Heart left ventricle (tissue), 16 donors: Measurements from ENCODE around the gene TMEM130. TPM values are rescaled to one million over a fixed set of nuclear protein-coding genes. Genes with fewer than 3 reads are reported as not detected.

Experiments used
- ATAC-seq, 4 donors: fragments of 200-7000 bp; cut with Tn5 transposase; one replicate each; pipeline ENCODE4 v1.9.1; 2020 to 2022; ENCODE audit warnings: moderate library complexity in 4 of 4, mild to moderate bottlenecking in 3 of 4, moderate number of reproducible peaks in 1 of 4
- DNase-seq, 5 donors: peaks; one replicate each; pipeline ENCODE4 v3.0.0-alpha.2; 2020
- H3K27ac ChIP-seq, 12 donors: fragments of 200-600 bp; sonication (generic) in 4 of 12; one replicate each; pipeline versions ENCODE4 v1.5.0 to v1.8.0; 2016 to 2022; ENCODE audit warnings: mild to moderate bottlenecking in 2 of 12
- H3K27me3 ChIP-seq, 9 donors: fragments of 200-600 bp; sonication (generic) in 2 of 9; one replicate each; pipeline versions ENCODE4 v1.5.1 to v1.8.0; 2016 to 2022; ENCODE audit warnings: mild to moderate bottlenecking in 3 of 9
- H3K36me3 ChIP-seq, 9 donors: fragments of 200-600 bp; sonication (generic) in 2 of 9; one replicate each; pipeline versions ENCODE4 v1.5.0 to v1.8.0; 2018 to 2022; ENCODE audit warnings: mild to moderate bottlenecking in 2 of 9
- H3K4me1 ChIP-seq, 12 donors: fragments of 200-600 bp; sonication (generic) in 4 of 12; one replicate each; pipeline versions ENCODE4 v1.5.0 to v1.8.0; 2016 to 2022; ENCODE audit warnings: mild to moderate bottlenecking in 3 of 12
- H3K4me3 ChIP-seq, 12 donors: fragments of 200-600 bp; sonication (generic) in 4 of 12; one replicate each; pipeline versions ENCODE4 v1.5.0 to v1.8.0; 2017 to 2022; ENCODE audit warnings: mild to moderate bottlenecking in 9 of 12, moderate library complexity in 4 of 12
- H3K9me3 ChIP-seq, 12 donors: fragments of 200-600 bp; sonication (generic) in 4 of 12; one replicate each; pipeline versions ENCODE4 v1.5.0 to v1.8.0; 2016 to 2022; ENCODE audit warnings: mild to moderate bottlenecking in 1 of 12
- POLR2A ChIP-seq, 2 donors: fragments of 450-650 bp; IDR thresholded peaks; one replicate each; pipeline ENCODE4 v1.6.1; 2017; ENCODE audit warnings: antibody characterized with exemption in 2 of 2, mild to moderate bottlenecking in 2 of 2, moderate library complexity in 2 of 2
- whole genome bisulfite sequencing, 4 donors: extraction: QIAGEN DNeasy Blood & Tissue Kit in 2 of 4; methylation state at CpG; one replicate each; pipeline versions ENCODE4 v1.1.5 to v1.1.7; 2013 to 2018; 5-methylcytosine and 5-hydroxymethylcytosine counted together
- intact Hi-C, 10 donors: fragments of 100-400 bp; cut with DNase I; formaldehyde crosslinking; loops; one replicate each; pipeline versions ENCODE4 v1.11.1 to v1.14.2; 2022
- polyA plus RNA-seq, 2 donors: library from polyadenylated mRNA; stranded (reverse); fragments of 200-250 nt; gene quantifications; one replicate each; pipeline ENCODE4 v1.2.3, GENCODE V29; 2013
- total RNA-seq, 9 donors: library from RNA; depleted of rRNA in 2 of 9; stranded (reverse); fragments of >200 nt in 2 of 9; fragmentation: NEBNext Ultra II Directional in 3 of 9; extraction: Animal tissue kit (Norgen Biotek cat#: 25700) in 3 of 9; gene quantifications; one replicate each; pipeline versions ENCODE4 v1.1.0 to v1.2.4, GENCODE V29; 2016 to 2023
- TF ChIP-seq, protein P1 (sequence below), 12 donors: fragments of 200-600 bp; sonication (generic) in 4 of 12; IDR thresholded peaks; one replicate each; pipeline versions ENCODE4 v1.5.0 to v1.8.0; 2018 to 2022; ENCODE audit warnings: antibody characterized with exemption in 12 of 12, mild to moderate bottlenecking in 5 of 12
- donor health status: ischemic (EF 13 %, LVEDD 7.1; RV severe dilation, severe dysfunction).
- donor health status: healthy with polysubstance abuse.
- donor health status: DM: no; HTN: yes; CAD: no.
- donor health status: DM: no; HTN: no; CAD: no.
- donor health status: ischemic (EF 25% LVEDD 6.9; RV normal size, moderate dysfunction).
- donor health status: ischemic (EF 25% LVEDD 5.7; RV mildly dilated, moderate dysfunction).
- donor health status: healthy.
- donor health status: DM: yes; HTN: yes; CAD: no.
- donor health status: ischemic (EF 35%, LVEDD 5.7; RV mildly dilated, moderate dysfunction).
- donor health status: nonischemic (EF 11% LVEDD 7.7; RV severe dilation, severe dysfunction).
- donor health status: DM: yes; HTN: yes; CAD: no.
- donor health status: PGD.
- donor health status: ischemic (EF 29% LVEDD 5.4; RV normal size, mild dysfunction).
- donor health status: nonischemic (EF 23%, LVEDD 6.1; RV moderate dilation, normal function).

The TMEM130 gene
- total and polyA plus RNA-seq, 11 donors = 0.11 to 0.77 (median 0.20) TPM; not detected in 7

DNA sequence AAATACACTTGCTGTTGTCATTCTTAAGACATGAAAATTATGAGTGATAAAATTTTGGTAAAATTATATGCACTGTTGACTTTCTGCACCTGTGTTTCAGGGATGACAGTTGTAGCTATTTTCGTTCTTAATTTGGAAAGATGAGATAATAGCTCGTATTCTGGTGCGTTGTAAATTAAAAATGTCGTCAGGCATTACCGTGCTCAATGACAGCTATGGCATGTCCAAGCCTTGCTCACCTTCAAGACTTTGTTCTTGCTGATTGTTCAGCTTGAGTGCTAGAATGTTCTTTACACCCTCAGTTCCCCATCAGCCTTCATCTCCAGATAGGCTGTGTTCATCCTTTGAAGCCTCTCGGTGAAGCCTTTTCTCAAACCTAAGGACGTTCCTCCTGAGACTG, 30.0 kb upstream of the TMEM130 start:
- ATAC-seq (no peak), DNase-seq (no peak)
- H3K36me3 ChIP-seq = peaks cover 0 to 100% (median 99%) of the 10 kb centered on the region in 9 donors
- 85 to 90% (median 88%) methylated on average over 7 of the region's 7 CpGs for WGBS, 4 donors
- peaks cover 0 to 10% (median 0%) of the 10 kb centered on the region in 12 donors for H3K4me1 ChIP-seq
- intact Hi-C loops = no loop called here
- no peaks in the 10 kb centered on the region for H3K27me3 ChIP-seq
- TF ChIP-seq, protein P1, sequence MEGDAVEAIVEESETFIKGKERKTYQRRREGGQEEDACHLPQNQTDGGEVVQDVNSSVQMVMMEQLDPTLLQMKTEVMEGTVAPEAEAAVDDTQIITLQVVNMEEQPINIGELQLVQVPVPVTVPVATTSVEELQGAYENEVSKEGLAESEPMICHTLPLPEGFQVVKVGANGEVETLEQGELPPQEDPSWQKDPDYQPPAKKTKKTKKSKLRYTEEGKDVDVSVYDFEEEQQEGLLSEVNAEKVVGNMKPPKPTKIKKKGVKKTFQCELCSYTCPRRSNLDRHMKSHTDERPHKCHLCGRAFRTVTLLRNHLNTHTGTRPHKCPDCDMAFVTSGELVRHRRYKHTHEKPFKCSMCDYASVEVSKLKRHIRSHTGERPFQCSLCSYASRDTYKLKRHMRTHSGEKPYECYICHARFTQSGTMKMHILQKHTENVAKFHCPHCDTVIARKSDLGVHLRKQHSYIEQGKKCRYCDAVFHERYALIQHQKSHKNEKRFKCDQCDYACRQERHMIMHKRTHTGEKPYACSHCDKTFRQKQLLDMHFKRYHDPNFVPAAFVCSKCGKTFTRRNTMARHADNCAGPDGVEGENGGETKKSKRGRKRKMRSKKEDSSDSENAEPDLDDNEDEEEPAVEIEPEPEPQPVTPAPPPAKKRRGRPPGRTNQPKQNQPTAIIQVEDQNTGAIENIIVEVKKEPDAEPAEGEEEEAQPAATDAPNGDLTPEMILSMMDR (IDR thresholded peaks at IDR 0.05) = no peak
- TF ChIP-seq POLR2A (IDR thresholded peaks at IDR 0.05) = no peak
- H3K4me3 ChIP-seq = no peak overlapping the region
- H3K27ac ChIP-seq = no peak overlapping the region
- H3K9me3 ChIP-seq = no peaks in the 10 kb centered on the region

DNA sequence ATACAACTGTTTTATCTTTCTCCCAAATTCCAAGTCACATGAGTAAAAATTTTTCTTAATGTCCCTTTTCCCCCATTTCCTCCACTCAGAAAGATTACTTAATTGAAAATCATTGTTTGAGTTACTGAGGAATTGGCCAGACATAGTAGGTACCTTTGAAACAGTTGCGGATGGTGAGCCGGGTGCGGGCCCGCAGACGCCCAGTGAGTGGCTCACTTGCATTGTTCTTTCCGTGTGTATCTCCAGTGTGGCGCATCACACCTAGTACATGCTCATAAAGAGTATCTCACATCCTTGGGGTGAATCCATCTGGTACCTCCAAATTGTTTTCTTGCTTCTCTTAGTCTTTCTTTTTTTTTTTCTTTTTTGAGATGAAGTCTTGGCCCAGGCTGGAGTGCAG, 22.8 kb upstream of the TMEM130 start:
- Histone ChIP-seq H3K9me3 (no peaks in the 10 kb centered on the region), H3K27ac (no peak overlapping the region), H3K36me3 (peaks cover 0 to 100% (median 98%) of the 10 kb centered on the region in 9 donors), H3K27me3 (no peaks in the 10 kb centered on the region), H3K4me1 (no peaks in the 10 kb centered on the region), H3K4me3 (no peak overlapping the region)
- intact Hi-C loops = no loop called here
- TF ChIP-seq POLR2A (IDR thresholded peaks at IDR 0.05) = no peak
- TF ChIP-seq, protein P1 (IDR thresholded peaks at IDR 0.05) = no peak
- DNase-seq = no peak
- WGBS, 4 donors = 95 to 98% (median 98%) methylated on average over 7 of the region's 7 CpGs
- ATAC-seq = no peak

DNA sequence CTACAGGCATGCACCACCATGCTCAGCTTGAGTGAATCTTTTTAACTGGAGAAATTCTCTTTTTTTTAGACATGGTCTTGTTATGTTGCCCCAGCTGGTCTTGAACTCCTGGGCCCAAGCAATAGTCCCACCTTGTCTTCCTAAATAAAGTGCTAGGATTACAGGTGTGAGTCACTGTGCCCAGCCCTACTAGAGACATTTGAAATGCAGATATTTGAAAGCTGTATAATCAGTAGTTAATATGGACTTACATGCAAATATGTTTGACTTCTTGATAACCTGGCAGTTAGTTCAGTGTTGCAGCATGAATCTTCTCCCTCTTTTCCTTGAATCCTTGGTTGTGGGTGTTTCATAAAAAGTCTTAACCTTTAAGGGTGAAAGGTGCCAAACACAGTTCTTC, 17.2 kb upstream of the TMEM130 start:
- Histone ChIP-seq H3K4me3 (no peak overlapping the region), H3K4me1 (no peaks in the 10 kb centered on the region), H3K27ac (no peak overlapping the region), H3K36me3 (peaks cover 0 to 99% (median 95%) of the 10 kb centered on the region in 9 donors), H3K27me3 (no peaks in the 10 kb centered on the region), H3K9me3 (no peaks in the 10 kb centered on the region)
- no peak for ATAC-seq
- intact Hi-C loops = no loop called here
- TF ChIP-seq, protein P1 (IDR thresholded peaks at IDR 0.05) = no peak
- no peak for TF ChIP-seq POLR2A (IDR thresholded peaks at IDR 0.05)
- DNase-seq = no peak

DNA sequence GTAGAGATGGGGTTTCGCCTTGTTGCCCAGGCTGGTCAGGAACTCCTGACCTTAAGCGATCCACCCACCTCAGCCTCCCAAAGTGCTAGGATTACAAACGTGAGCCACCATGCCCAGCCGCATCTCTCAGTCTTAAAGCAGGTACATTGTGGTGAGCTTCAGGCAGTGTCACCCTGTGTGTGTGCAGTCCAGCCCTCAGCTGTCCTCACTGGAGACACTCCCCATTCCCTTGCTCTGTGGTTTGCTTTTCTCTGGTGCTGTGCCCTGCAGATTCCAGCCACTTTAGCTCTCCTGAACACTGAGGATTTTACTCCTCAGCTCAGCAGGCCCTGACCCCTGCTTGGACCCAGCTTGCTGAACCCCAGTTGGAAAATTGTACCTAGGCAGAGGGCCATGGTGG, 14.6 kb upstream of the TMEM130 start:
- WGBS, 4 donors = 75 to 92% (median 88%) methylated on average over 4 of the region's 4 CpGs
- H3K27me3 ChIP-seq = no peaks in the 10 kb centered on the region
- intact Hi-C loops = no loop called here
- H3K36me3 ChIP-seq = peaks cover 0 to 88% (median 82%) of the 10 kb centered on the region in 9 donors
- H3K27ac ChIP-seq = no peak overlapping the region
- TF ChIP-seq, protein P1 (IDR thresholded peaks at IDR 0.05) = no peak
- TF ChIP-seq POLR2A (IDR thresholded peaks at IDR 0.05) = no peak
- DNase-seq = peak in 1 of 5 donors; percentile 5
- no peak for ATAC-seq
- no peak overlapping the region for H3K4me3 ChIP-seq
- no peaks in the 10 kb centered on the region for H3K9me3 ChIP-seq
- peaks cover 0 to 14% (median 8%) of the 10 kb centered on the region in 12 donors for H3K4me1 ChIP-seq
